OCI-M2 (cell line): Measurements from ENCODE around the gene ARPC2.

Experiments used
- DNase-seq: peaks from one replicate; lab custom pipeline; 2025; ENCODE audit not compliant: unreplicated experiment; lab: John Stamatoyannopoulos, UW

Gene ARPC2

GRCh38 chr2:218286570-218287459 lies 69.8 kb downstream of the ARPC2 start:
- peak; percentile 92 for DNase-seq

GRCh38 chr2:218289639-218290315 lies 72.8 kb downstream of the ARPC2 start:
- no peak for DNase-seq

GRCh38 chr2:218290316-218291261 lies 73.6 kb downstream of the ARPC2 start:
- DNase-seq = no peak

- DNase-seq = no peak
Measured at GRCh38 chr2:218291318-218292047, 74.5 kb downstream of the ARPC2 start.

- peak; percentile 33 for DNase-seq
Measured at GRCh38 chr2:218292048-218293014, 75.3 kb downstream of the ARPC2 start, which contains the start of gene TMBIM1. TSS of gene TMBIM1 (minus strand) at chr2:218292503. CDS start at chr2:218282141, 10,362 bp downstream.

GRCh38 chr2:218293715-218294429 lies 76.9 kb downstream of the ARPC2 start:
- DNase-seq = no peak

GRCh38 chr2:218294430-218295022 lies 77.5 kb downstream of the ARPC2 start:
- no peak for DNase-seq

GRCh38 chr2:218295029-218295428 lies 78.0 kb downstream of the ARPC2 start:
- DNase-seq = no peak

- no peak for DNase-seq
Measured at GRCh38 chr2:218296200-218296599, 79.2 kb downstream of the ARPC2 start.

- DNase-seq = no peak
Measured at GRCh38 chr2:218296847-218297246, 79.9 kb downstream of the ARPC2 start.

GRCh38 chr2:218298314-218298875 lies 81.4 kb downstream of the ARPC2 start:
- no peak for DNase-seq

GRCh38 chr2:218300141-218300540 lies 83.2 kb downstream of the ARPC2 start:
- no peak for DNase-seq

- DNase-seq = peak; percentile 88
Measured at GRCh38 chr2:218301176-218301819, 84.3 kb downstream of the ARPC2 start.
